HL-60/S4 treated with retinoic acid at 250 ng/mL for 4 days and 3 days (cell line): ENCODE data around the gene CFTR.

Experiments
- in situ Hi-C: fragments of 300-500 bp; cut with MboI; formaldehyde crosslinking; loops from 2 replicates; pipeline ENCODE4 v1.7.0; 2022; ENCODE audit warnings: low sequenced_read_pairs

CFTR gene

GRCh38 chr7:117645481-117646165 is 165.8 kb downstream of the CFTR start:
- in situ Hi-C loops, result no loop called here

GRCh38 chr7:117648203-117648866 is 168.5 kb downstream of the CFTR start:
- in situ Hi-C loops, result no loop called here

GRCh38 chr7:117652943-117653680 is 173.3 kb downstream of the CFTR start:
- in situ Hi-C loops, result no loop called here

- in situ Hi-C loops, result no loop called here
These were observed 175.0 kb downstream of the CFTR start for GRCh38 chr7:117654780-117655179.

- in situ Hi-C loops, result no loop called here
These were observed 177.0 kb downstream of the CFTR start for GRCh38 chr7:117656806-117657205.

GRCh38 chr7:117659531-117660011 is 179.7 kb downstream of the CFTR start:
- in situ Hi-C loops, result no loop called here

- in situ Hi-C loops, result no loop called here
These were observed 181.5 kb downstream of the CFTR start for GRCh38 chr7:117661328-117661727.

GRCh38 chr7:117664047-117664446 is 184.2 kb downstream of the CFTR start:
- in situ Hi-C loops, result no loop called here

- in situ Hi-C loops, result no loop called here
These were observed 185.5 kb downstream of the CFTR start for GRCh38 chr7:117665368-117665767.

- in situ Hi-C loops, result no loop called here
These were observed 186.2 kb downstream of the CFTR start for GRCh38 chr7:117666031-117666430.

GRCh38 chr7:117666689-117667088 is 186.9 kb downstream of the CFTR start:
- in situ Hi-C loops, result no loop called here

- in situ Hi-C loops, result no loop called here
These were observed 187.6 kb downstream of the CFTR start for GRCh38 chr7:117667456-117667855.

- in situ Hi-C loops, result no loop called here
These were observed 190.0 kb downstream of the CFTR start for GRCh38 chr7:117669818-117670217.

GRCh38 chr7:117672453-117672852 is 192.6 kb downstream of the CFTR start:
- in situ Hi-C loops, result no loop called here

- in situ Hi-C loops, result no loop called here
These were observed 193.5 kb downstream of the CFTR start for GRCh38 chr7:117673367-117673766.

GRCh38 chr7:117673839-117674238 is 194.0 kb downstream of the CFTR start:
- in situ Hi-C loops, result no loop called here

- in situ Hi-C loops, result no loop called here
These were observed 194.8 kb downstream of the CFTR start for GRCh38 chr7:117674617-117675016.

GRCh38 chr7:117675497-117676435 is 195.9 kb downstream of the CFTR start:
- in situ Hi-C loops, result no loop called here

- in situ Hi-C loops, result no loop called here
These were observed 199.3 kb downstream of the CFTR start for GRCh38 chr7:117679120-117679519.

- in situ Hi-C loops, result no loop called here
These were observed 203.0 kb downstream of the CFTR start for GRCh38 chr7:117682681-117683385.
